Hematopoietic multipotent progenitor cell (in vitro differentiated cells): ENCODE measurements around the gene OR7D2. TPM values are rescaled to one million over a fixed set of nuclear protein-coding genes. Genes with fewer than 3 reads are reported as not detected.

Experiments
- DNase-seq, 3 donors: peaks; one replicate each; pipeline ENCODE4 v3.0.0-alpha.2; 2011 to 2015; ENCODE audit warnings: low read depth in 2 of 3, low spot score in 2 of 3
- total RNA-seq: library from RNA; depleted of rRNA; stranded (reverse); fragments of >200 nt; gene quantifications from one replicate; pipeline ENCODE4 v1.2.3, GENCODE V29; 2012

The OR7D2 gene
- total RNA-seq = 0.27 TPM

DNA sequence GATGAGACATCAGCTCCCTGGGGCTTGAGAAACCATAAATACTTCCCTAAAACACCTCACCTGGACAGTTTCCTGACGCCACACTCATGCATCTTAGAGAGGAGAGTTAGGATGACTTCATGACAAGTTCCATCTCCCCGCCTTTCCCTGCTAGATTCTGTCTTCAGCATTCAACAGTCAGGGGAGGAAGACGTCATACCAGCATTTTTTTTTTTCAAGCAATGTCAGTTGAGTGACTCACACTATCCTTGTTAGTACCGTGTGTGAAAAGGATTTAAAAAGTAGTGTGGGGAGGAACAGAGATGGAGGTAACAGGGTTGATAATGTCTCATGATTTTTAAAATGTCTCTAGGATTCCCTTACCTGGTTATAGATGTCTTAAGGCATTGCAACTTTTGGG lies at the start of gene OR7D2:
OR7D2 (plus strand) TSS at position 79 of the 400 bp plus-strand sequence. CDS start 6,803 bp downstream, outside the sequence.
- DNase-seq = no peak

DNA sequence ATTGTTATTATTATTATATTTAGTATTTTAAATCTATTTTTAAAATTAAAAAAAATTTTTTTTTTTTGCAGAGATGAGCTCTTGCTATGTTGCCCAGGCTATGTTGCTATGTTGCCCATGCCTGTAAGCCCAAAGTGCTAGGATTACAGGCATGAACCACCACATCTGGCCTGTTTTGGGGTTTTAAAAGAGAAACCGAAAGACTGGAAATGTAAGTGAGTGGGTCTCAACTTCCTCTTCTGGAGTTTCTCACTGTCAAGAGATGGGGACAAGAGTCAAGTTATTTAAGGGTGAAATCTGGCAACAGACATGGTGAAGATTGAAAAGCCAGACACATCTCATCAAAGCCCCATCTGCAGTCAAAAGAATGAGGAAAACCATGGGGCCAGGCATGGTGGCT lies 47.8 kb upstream of the OR7D2 start:
- DNase-seq = peak in 2 of 3 donors; percentile 46 to 92

GRCh38 chr19:9132422-9132821 lies 46.4 kb upstream of the OR7D2 start:
- no peak for DNase-seq

DNA sequence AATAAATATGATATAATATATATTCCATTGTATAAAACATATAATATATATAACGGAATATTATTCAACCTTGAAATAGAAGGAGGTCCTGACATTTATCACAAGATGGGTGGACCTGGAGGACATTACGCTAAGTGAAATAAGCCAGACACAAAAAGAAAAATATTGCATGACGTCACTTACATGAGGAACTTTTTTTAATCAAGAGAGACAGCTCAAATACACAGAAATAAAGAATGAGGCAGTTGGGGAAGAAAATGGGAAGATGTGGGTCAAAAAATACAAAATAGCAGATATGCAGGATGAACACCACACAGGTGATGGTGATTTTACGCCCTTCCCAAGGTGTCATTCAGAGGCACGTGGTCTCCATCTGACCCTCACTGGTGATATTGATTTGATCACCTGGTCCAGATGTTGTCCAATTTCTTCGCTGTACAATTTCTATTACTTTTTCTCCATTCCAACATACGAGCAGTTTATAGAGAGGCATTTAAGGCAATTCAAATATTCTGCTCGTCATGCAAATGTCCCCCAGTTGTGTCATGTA lies 39.1 kb upstream of the OR7D2 start:
- peak in 1 of 3 donors; percentile 12 for DNase-seq

- peak; percentile 76 to 96 (median 91) for DNase-seq
Observed at GRCh38 chr19:9140159-9140874, 38.5 kb upstream of the OR7D2 start, which contains the start of gene ZNF317. TSS of gene ZNF317 (plus strand) at chr19:9140397. CDS start at chr19:9156017, 15,620 bp downstream.

GRCh38 chr19:9144920-9145319 lies 33.9 kb upstream of the OR7D2 start:
- DNase-seq = peak in 1 of 3 donors; percentile 44

DNA sequence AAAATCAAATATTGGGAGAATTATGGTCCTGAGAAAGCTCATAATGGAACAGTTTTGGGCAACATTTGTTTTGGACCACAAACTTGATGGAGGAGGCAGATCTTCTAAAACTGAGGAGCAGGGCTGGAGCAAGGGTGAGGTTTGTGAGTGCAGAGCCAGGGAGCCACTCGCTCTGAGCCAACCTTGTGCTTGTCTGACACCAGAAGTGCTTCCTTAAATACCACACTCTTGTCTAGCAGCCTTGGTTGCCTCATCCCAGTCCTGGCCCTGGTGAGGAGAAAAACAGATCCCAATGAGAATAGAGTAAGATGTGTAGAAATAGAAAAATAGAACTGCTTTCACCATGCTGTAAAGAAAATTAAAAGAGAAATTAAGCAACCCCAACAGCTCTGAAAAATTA lies 31.9 kb upstream of the OR7D2 start:
- no peak for DNase-seq

GRCh38 chr19:9148697-9149096 lies 30.1 kb upstream of the OR7D2 start:
- DNase-seq = no peak

- no peak for DNase-seq
Observed at GRCh38 chr19:9149997-9150396, 28.8 kb upstream of the OR7D2 start.

GRCh38 chr19:9150650-9151049 lies 28.1 kb upstream of the OR7D2 start:
- DNase-seq = no peak

DNA sequence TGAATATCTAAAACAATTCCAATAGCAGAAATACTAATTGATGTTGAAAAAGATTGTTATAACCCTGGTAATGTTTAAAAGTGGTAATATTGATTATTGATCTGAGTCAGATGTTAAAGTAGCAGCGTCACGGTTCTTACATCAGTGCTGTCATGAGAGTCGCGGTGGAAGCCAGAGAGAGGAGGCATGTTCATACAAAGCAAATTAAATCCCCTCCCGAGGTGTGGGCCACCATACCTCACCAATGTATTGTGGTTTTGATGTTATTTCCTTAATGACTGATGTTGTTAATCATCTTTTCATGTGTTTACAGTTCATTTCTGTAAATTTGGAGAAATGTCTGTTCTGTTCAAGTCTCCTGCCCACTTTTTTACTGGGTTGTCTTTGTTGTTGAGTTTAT lies 27.4 kb upstream of the OR7D2 start:
- DNase-seq = no peak

DNA sequence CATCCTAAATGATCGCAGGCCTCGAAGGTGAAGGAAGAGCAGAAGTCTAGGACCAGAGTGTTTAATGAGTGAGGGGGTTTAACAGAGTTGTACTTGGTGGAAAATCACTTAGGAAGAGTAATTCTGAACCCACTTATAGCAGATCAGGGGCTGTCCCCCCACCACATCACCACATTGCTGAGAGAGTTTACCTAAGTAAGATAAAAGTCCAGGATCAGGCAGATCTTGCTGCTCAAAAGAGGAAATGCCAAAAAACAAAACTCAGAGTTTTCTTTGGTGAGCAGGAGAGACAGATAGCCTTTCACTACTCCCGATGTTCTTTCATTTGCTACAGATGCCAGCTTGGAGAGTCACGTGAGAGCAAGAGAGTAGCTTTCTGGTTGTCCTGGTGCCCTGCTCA lies 23.2 kb upstream of the OR7D2 start:
- DNase-seq = no peak

DNA sequence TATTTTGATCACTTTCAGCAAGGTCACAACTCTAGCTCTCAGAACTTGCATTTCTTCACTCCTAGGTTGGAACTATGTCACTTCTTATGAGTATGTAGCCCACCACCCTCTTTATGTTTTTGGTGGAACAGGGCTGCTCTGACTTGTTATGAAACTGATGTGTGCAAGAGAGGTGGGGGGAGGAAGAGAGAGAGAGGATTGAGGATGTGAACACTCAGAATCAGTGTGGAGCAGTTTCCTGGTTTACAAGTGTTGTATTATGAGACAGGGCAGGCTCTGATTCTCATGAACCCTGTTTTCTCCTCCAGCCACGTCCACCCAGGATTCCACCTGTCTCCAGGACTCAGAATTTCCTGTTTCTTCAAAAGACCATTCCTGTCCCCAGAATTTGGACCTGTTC lies 22.5 kb upstream of the OR7D2 start:
- no peak for DNase-seq

DNA sequence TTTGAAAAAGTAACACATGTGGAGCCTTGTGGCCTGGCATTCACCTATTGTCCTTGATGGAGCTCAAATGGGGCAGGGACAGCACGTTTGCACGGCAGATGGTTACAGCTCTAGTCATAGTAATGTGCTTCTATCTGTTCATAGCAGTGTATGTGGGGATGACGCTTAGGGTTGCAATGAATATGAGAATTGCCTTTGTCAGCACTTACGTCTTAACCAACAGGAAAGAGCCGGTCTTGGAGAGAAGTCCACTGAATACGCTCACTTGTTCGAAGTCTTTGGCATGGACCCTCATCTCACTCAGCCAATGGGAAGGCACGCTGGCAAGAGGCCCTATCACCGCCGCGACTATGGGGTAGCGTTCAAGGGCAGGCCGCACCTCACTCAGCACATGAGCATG lies 18.9 kb upstream of the OR7D2 start:
- DNase-seq = no peak

DNA sequence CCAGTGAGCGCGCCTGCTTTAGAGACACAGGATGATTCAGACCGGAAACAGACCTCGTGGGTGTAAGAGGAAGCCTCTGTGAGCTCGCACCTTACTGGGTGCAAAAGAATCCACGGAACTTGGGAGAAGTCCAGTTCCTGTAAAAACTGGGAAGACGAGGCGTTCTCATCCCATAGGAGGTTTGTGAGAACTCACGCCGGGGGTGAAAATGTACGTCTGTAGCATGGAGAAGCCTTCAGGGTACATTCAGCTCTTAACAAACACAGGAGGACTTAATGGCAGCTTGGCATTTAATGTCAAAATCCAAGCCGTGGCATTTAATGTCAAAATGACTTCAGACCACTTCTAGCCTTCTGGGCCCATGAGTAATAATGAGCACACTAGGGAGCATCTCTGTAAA lies 17.4 kb upstream of the OR7D2 start:
- DNase-seq = no peak

DNA sequence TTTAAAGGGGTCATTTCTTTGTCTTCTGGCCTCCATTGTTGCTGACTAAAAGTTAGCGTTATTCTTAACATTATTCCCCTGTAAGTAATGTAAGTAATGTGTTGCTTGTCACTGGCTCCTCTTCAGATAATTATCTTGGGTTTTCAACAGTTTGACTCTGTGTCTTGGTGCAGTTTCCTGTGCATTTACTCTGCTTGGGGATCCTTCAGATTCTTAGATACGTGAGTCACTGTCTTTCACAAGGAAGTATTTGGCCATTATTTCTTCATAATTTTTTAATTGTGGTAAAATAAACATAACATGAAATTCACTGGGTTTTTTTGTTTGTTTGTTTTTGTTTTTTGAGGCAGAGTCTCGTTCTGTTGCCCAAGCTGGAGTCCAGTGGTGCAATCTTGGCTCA lies 13.5 kb upstream of the OR7D2 start:
- no peak for DNase-seq

- DNase-seq = no peak
Observed at GRCh38 chr19:9166846-9167245, 11.9 kb upstream of the OR7D2 start.

- no peak for DNase-seq
Observed at GRCh38 chr19:9171393-9171991, 7.3 kb upstream of the OR7D2 start.

- no peak for DNase-seq
Observed at GRCh38 chr19:9175326-9175725, 3.5 kb upstream of the OR7D2 start.

DNA sequence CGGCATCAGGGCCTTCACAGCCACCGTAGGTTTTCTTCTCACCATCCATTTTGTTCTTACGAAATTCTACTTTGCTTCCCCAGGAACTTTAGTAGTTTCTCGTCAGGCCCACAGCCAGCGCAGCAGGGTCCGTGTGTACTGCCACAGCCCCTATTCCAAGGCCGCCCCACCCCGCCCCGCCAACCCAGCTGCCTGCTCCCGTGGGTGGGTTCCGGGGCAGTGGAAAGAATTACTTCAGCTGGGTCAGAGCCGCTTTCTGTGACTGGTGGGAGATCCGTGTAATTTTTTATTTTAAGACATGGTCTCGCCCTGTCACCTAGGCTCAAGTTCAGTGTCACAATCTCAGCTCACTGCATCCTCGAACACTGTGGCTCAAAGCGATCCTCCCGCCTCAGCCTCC lies 4.2 kb downstream of the OR7D2 start:
- no peak for DNase-seq

GRCh38 chr19:9187191-9187590 lies 8.4 kb downstream of the OR7D2 start:
- DNase-seq = no peak

- DNase-seq = no peak
Observed at GRCh38 chr19:9189535-9189934, 10.8 kb downstream of the OR7D2 start.
